WI38 (cell line): ENCODE results near the gene CSRP1.
"Not testable (repeated sequence)": the region's sequence is repeated elsewhere in the genome, so short reads cannot be mapped to it uniquely, and the experiment has no call there.

ENCODE experiments used
- H3K4me3 ChIP-seq: 2 replicates; pipeline ENCODE4 v1.5.1; 2011; ENCODE audit warnings: low read depth, mild to moderate bottlenecking, control low read depth, low read length
- TF ChIP-seq, protein P1 (sequence below): IDR thresholded peaks from 2 replicates; pipeline ENCODE4 v1.5.1; 2012; ENCODE audit warnings: low read depth, mild to moderate bottlenecking, control low read depth, low read length

CSRP1 gene

DNA sequence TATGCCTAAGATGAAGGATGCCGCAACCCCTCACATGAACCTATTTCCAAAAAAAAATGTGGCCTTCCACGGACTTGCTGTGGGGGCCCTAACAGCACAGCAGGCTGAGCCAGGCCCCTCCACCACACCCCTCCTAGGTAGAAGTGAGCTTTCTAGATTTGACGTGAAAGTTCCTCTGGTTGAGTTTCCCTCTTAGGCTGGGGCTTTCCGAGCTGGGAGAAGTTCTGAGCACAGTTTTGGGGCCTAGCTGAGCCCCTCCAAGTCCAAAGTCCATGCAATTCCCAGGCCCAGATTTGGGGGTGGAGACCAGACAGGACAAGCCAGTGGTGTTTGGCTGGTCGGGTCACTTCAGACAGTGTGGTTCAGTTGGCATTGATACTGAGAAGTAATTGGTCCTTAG is 24.2 kb downstream of the CSRP1 start:
- TF ChIP-seq, protein P1, sequence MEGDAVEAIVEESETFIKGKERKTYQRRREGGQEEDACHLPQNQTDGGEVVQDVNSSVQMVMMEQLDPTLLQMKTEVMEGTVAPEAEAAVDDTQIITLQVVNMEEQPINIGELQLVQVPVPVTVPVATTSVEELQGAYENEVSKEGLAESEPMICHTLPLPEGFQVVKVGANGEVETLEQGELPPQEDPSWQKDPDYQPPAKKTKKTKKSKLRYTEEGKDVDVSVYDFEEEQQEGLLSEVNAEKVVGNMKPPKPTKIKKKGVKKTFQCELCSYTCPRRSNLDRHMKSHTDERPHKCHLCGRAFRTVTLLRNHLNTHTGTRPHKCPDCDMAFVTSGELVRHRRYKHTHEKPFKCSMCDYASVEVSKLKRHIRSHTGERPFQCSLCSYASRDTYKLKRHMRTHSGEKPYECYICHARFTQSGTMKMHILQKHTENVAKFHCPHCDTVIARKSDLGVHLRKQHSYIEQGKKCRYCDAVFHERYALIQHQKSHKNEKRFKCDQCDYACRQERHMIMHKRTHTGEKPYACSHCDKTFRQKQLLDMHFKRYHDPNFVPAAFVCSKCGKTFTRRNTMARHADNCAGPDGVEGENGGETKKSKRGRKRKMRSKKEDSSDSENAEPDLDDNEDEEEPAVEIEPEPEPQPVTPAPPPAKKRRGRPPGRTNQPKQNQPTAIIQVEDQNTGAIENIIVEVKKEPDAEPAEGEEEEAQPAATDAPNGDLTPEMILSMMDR: no peak
- H3K4me3 ChIP-seq: no peak overlapping the region

DNA sequence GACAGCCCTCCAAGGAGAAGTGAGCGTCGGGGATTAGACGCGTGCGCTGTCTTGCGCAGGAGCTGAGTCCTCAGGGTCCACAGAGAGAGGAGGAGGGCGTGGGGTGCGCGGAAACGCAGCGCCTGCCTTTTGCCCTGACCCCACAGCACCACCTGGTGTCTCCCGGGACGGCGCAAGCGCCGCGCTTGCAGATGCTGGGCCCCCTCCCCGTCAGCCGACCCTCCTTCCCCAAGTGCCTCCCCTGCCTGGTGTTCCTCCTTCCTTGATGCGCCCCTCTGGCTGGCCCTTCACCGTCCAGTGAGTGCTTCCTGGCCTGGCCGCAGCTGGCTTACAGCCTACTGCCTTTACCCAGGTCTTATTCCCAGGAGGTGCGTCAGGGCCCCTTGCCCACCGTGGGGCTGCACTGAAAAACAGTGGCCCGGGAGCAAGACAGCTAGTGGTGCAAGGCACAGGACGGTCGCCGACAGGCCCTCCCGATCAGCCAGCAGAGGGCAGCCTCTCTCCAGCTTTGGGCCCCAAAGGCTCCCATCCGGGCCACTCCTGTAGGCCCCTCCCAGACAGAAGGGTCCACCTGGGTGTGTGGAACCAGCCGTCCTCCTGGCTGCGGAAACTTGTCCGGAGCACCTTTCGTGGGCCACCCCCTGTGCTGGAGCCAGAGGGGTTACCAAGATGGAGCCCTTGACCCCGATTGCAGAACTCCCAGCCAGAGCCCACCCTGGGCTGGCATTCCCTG is 25.0 kb downstream of the CSRP1 start:
- no peak overlapping the region for H3K4me3 ChIP-seq
- TF ChIP-seq, protein P1: peak; percentile 65

DNA sequence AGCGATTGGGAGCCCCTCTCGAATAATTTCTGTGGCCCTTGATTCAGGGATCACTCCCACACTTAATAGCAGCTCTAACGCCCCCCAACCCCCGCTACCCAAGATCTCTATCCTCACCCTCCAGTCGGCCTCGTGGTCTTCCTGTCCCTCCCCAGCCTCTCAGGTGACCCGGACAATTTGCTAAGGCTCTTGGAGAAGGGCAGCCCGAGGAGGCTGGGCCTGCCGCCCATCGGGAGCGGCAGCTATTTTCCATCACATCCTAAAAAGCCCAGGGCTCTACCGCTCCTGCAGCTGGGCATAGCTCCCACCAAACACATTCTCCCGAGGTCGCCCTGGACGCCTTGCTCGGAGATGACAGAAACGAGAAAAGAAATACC is 25.9 kb downstream of the CSRP1 start:
- no peak overlapping the region for H3K4me3 ChIP-seq
- TF ChIP-seq, protein P1: no peak

DNA sequence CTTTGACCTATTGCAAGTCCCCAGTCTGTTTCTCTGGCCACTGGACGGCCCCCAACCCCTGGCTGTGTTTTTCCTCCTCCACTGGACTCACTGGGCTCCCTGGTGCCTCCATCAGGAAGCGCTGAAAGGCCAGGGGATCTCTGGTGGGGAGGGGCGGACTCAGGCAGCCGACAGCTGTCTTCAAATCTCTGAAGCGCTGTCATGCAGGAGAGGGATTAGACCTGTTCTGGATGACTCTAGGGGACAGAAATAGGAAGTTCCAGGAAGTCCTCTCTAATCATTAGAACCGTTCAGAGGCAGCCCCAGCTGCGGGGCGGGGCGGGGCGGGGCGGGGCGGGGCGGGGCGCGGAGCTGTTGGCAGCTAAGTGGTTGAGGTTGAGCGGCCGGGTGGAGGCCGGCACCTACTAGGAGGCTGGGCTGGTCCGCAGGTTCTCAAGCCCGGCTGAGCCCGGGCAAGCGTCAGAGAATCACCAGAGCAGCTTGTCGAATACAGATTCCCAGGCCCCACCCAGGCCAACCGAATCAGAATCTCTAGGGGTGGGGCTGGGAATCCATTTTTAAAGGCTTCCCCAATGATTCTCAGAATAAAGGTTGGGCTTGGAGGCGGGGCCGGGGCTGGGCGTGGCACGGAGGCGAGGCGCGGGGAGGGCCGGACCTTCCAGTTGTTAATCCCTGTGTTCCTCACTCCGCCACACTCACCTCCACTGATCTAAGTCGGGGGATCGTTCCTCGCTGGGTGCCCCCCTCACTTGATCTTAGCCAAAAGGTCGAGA is 26.5 kb downstream of the CSRP1 start:
- no peak overlapping the region for H3K4me3 ChIP-seq
- TF ChIP-seq, protein P1: no peak

DNA sequence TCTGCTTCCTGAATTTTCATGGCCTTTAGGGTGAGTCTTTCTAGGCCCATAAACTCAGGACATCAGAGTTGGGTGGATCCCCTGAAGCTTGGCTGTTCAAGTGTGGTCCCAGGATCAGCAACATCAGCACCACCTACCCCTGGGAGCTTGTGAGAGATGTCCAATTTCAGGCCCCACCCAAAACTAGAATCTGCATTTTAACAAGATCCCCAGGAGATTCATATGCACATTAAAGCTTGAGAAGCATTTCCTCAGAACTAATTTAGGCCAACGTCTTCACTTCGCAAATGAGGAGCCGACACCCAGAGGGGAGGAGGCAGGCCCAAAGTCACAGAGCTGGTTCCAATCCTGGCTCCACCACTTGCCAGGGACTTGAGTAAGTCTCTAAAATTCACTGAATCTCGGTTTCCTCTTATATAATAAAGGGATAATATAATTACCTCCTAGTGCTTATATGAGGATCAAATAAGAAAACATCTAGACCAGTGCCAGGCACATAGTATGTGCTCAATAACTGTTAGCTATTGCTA is 27.7 kb downstream of the CSRP1 start:
- no peak overlapping the region for H3K4me3 ChIP-seq
- TF ChIP-seq, protein P1: no peak

DNA sequence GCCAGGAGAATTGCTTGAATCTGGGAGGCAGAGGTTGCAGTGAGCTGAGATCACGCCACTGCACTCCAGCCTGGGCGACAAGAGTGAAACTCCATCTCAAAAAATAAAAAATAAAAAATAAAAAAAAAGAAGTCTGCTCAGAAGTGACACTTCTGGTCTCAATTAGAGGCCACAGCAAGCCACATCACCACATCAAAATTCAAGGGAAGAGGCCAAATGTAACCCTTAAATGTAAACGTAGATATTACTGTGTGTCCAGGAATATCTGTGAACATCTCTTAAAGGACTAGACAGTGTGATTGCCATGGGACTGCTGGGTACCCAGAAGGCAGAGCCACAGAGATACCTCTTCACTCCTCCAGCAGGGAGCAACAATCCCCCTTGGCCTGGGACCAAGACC is 28.3 kb downstream of the CSRP1 start:
- not testable (repeated sequence) for H3K4me3 ChIP-seq

DNA sequence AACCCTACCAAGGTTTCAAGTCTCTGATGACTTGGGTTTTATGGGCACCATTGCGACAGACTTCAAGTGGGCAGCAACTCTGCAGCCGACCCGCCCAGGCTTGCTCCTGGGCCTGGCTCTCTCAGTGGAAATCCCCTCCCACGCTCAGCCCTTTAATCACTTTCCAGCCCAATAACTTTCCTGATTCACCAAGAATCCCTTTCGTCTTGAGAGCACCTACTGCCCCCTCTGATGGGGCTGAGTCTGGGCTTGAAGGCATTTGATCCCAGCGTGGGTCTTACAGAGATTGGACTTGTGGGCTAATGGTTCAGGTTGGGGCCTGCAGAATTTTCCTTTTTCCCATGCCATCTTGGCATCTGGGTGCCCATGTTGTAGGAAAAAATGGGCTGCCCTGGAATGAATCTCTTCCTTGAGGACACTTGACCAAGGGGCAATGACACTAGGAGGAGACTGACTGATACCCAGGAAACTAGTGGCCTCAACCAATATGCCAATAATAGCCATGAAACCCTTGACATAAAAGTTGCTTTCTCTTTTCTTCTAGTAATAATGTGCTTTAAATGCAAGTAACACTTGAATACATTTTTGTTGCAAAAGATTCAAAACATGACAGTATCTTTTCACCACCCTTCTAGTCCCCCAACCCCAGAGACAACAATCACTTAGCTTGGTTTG is 30.1 kb downstream of the CSRP1 start:
- TF ChIP-seq, protein P1: no peak
- H3K4me3 ChIP-seq: no peak overlapping the region
